Sigmoid colon (tissue), 7 donors: ENCODE data around the gene RIMBP3C. TPM values are rescaled to one million over a fixed set of nuclear protein-coding genes. Genes with fewer than 3 reads are reported as not detected.

Source experiments
- DNase-seq: peaks from one replicate; pipeline ENCODE4 v3.0.0-alpha.2; 2019
- H3K27ac ChIP-seq, 4 donors: fragments of 200-600 bp; sonication (generic); one replicate each; pipeline ENCODE4 v1.5.1; 2016 to 2019; ENCODE audit warnings: mild to moderate bottlenecking in 1 of 4
- H3K27me3 ChIP-seq, 3 donors: fragments of 200-600 bp; sonication (generic); one replicate each; pipeline ENCODE4 v1.5.1; 2019; ENCODE audit warnings: mild to moderate bottlenecking in 1 of 3
- H3K36me3 ChIP-seq, 4 donors: fragments of 200-600 bp; sonication (generic); one replicate each; pipeline ENCODE4 v1.5.1; 2016 to 2019
- H3K4me1 ChIP-seq, 4 donors: fragments of 200-600 bp; sonication (generic); one replicate each; pipeline ENCODE4 v1.5.1; 2017 to 2019
- H3K4me3 ChIP-seq, 4 donors: fragments of 200-600 bp; sonication (generic); one replicate each; pipeline ENCODE4 v1.5.1; 2017 to 2019; ENCODE audit warnings: mild to moderate bottlenecking in 2 of 4, moderate library complexity in 1 of 4
- H3K9me3 ChIP-seq, 4 donors: fragments of 200-600 bp in 3 of 4; sonication (generic) in 3 of 4; one replicate each; pipeline versions ENCODE4 v1.5.1 to v1.6.1; 2013 to 2019
- EP300 ChIP-seq, 4 donors: sonication (generic); formaldehyde crosslinking; IDR thresholded peaks; one replicate each; pipeline ENCODE4 v1.6.1; 2017; ENCODE audit warnings: antibody characterized with exemption in 4 of 4
- POLR2A ChIP-seq, 2 donors: fragments of 450-650 bp; IDR thresholded peaks; one replicate each; pipeline ENCODE4 v1.6.1; 2016; ENCODE audit warnings: antibody characterized with exemption in 2 of 2, mild to moderate bottlenecking in 2 of 2, moderate library complexity in 2 of 2
- POLR2AphosphoS5 ChIP-seq, 4 donors: sonication (generic); formaldehyde crosslinking; IDR thresholded peaks; one replicate each; pipeline ENCODE4 v1.6.1; 2017; ENCODE audit warnings: antibody characterized with exemption in 4 of 4
- WGBS, 2 donors: extraction: QIAGEN DNeasy Blood & Tissue Kit; methylation state at CpG; one replicate each; pipeline ENCODE4 v1.1.7; 2013; 5-methylcytosine and 5-hydroxymethylcytosine counted together
- intact Hi-C: fragments of 100-400 bp; cut with DNase I; formaldehyde crosslinking; loops from one replicate; pipeline ENCODE4 v1.15.1; 2023
- polyA plus RNA-seq, 3 donors: library from polyadenylated mRNA; stranded (reverse); fragments of 200-250 nt; gene quantifications; one replicate each; pipeline ENCODE4 v1.2.3, GENCODE V29; 2013
- total RNA-seq, 4 donors: library from RNA; depleted of rRNA; stranded (reverse); fragments of >200 nt; gene quantifications; one replicate each; pipeline ENCODE4 v1.1.0, GENCODE V29; 2016
- TF ChIP-seq, protein P1 (sequence below), 4 experiments: fragments of 450-650 bp in 3 of 4; fragments of 200-600 bp in 1 of 4; IDR thresholded peaks; one replicate each; pipeline ENCODE4 v1.5.1; 2016 to 2019; ENCODE audit warnings: antibody characterized with exemption in 4 of 4, mild to moderate bottlenecking in 3 of 4, moderate library complexity in 2 of 4
- donor health status: healthy with polysubstance abuse.
- donor health status: Bipolar disorder and iron deficiency.
- donor health status: healthy.

The RIMBP3C gene
- total and polyA plus RNA-seq, 7 donors: 0.10 to 0.14 TPM; not detected in 5

DNA sequence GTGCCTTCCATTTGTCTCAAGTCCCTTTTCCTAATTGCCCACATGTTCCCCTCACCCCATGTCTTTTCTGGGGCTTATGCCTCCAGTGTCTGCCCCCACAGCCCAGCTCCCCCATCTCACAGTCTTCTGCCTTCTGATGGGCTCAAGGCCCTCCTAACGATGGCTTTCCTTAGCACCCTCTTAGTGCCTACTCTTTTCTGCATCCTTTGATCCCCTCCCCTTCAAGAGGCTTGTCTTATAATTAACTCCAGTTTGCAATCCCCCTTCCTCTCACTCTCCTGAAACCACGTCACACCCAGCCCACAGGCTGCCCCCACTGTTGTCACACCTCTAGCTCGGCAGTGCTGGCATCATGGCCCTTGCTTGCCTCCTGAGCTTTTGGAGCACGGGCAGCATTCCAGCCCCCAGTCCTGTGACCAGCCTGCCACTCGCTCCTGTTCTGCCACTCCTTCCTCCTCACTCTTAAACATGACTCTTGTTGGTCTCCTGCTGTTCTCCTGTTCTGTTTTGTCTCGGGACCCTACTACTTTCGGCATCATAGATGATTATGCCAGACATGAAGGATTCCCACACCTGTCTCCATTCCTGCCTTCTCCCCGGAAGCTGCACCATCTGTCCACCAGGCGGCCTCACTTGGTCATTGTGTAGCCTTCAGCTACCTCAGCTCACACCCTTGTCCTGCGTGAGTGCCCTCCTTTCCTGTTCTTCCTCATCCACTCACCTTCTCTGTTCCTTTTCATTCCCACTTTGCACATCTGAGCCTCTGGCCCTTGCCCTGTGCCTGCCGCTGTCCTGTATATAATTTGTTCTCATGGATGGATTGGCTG lies 42.4 kb upstream of the RIMBP3C start:
- Histone ChIP-seq H3K36me3 (peaks cover 5 to 51% (median 18%) of the 10 kb centered on the region in 4 donors), H3K4me3 (no peak overlapping the region), H3K9me3 (no peaks in the 10 kb centered on the region), H3K27me3 (no peaks in the 10 kb centered on the region), H3K4me1 (peaks cover 0 to 49% (median 30%) of the 10 kb centered on the region in 4 donors), H3K27ac (no peak overlapping the region)
- 77 to 87% methylated on average over 11 of the region's 11 CpGs for WGBS, 2 donors
- intact Hi-C loops: no loop called here
- no peak for DNase-seq
- TF ChIP-seq EP300 (IDR thresholded peaks at IDR 0.05) (no peak), POLR2AphosphoS5 (IDR thresholded peaks at IDR 0.05) (no peak)
- TF ChIP-seq, protein P1, sequence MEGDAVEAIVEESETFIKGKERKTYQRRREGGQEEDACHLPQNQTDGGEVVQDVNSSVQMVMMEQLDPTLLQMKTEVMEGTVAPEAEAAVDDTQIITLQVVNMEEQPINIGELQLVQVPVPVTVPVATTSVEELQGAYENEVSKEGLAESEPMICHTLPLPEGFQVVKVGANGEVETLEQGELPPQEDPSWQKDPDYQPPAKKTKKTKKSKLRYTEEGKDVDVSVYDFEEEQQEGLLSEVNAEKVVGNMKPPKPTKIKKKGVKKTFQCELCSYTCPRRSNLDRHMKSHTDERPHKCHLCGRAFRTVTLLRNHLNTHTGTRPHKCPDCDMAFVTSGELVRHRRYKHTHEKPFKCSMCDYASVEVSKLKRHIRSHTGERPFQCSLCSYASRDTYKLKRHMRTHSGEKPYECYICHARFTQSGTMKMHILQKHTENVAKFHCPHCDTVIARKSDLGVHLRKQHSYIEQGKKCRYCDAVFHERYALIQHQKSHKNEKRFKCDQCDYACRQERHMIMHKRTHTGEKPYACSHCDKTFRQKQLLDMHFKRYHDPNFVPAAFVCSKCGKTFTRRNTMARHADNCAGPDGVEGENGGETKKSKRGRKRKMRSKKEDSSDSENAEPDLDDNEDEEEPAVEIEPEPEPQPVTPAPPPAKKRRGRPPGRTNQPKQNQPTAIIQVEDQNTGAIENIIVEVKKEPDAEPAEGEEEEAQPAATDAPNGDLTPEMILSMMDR (IDR thresholded peaks at IDR 0.05): peak in 1 of 4 experiments; percentile 6

- peaks cover 0 to 61% (median 41%) of the 10 kb centered on the region in 4 donors for H3K4me1 ChIP-seq
- no peak for DNase-seq
- TF ChIP-seq POLR2A (IDR thresholded peaks at IDR 0.05) (no peak), POLR2AphosphoS5 (IDR thresholded peaks at IDR 0.05) (no peak), EP300 (IDR thresholded peaks at IDR 0.05) (no peak)
- TF ChIP-seq, protein P1 (IDR thresholded peaks at IDR 0.05): no peak
- H3K27me3 ChIP-seq: no peaks in the 10 kb centered on the region
- H3K36me3 ChIP-seq: peaks cover 5 to 51% (median 18%) of the 10 kb centered on the region in 4 donors
- no peaks in the 10 kb centered on the region for H3K9me3 ChIP-seq
- no peak overlapping the region for H3K4me3 ChIP-seq
- intact Hi-C loops: no loop called here
- WGBS, 2 donors: 90 to 91% methylated on average over 3 of the region's 3 CpGs
- no peak overlapping the region for H3K27ac ChIP-seq
Observed at GRCh38 chr22:21592422-21592821, 41.2 kb upstream of the RIMBP3C start.

GRCh38 chr22:21591695-21592094 lies 40.4 kb upstream of the RIMBP3C start:
- TF ChIP-seq POLR2A (IDR thresholded peaks at IDR 0.05): no peak
- TF ChIP-seq, protein P1 (IDR thresholded peaks at IDR 0.05): no peak
- no peak for TF ChIP-seq POLR2AphosphoS5 (IDR thresholded peaks at IDR 0.05)
- no peak for TF ChIP-seq EP300 (IDR thresholded peaks at IDR 0.05)
- no peak overlapping the region for H3K27ac ChIP-seq

DNA sequence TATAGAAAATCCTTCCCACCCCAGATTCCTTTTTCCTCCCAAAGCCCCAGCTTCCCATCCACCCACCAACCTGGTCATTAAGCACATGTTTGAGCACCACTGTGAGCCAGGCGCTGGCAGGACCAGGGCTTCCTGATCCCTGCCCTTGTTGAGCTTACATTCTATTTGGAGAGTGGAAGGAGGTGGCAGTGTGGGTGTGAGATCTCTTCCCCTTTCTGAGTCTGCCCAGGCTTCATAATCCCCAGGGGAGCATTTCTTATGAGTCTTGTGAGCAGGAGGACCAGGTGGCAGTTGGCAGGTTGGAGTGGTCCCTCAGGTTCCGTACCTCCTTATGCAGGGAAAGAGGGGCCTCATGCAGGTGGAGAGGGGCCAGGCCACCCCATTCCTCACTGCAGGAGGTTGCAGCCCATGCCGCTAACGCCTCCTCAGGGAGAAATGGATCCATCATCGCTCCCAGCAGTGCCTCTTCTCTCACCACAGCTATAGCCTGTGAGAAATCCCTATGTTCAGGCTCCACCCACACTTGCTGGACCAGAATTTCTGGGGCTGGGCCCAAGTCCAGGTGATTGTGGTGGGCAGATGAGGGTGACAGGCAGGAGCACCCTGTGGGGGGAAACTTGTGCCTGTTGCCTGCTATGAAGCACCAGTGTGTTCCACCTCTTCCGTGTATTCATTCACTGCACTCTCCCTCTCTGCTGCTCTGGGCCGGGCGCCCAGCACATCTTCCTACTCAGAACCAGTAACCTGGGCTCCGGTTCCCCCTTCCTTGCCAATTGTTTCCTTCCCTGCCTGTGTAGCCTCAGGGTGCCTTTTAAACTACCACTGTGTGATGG lies 39.8 kb upstream of the RIMBP3C start:
- H3K27ac ChIP-seq: no peak overlapping the region
- no peak for DNase-seq
- intact Hi-C loops: no loop called here
- H3K27me3 ChIP-seq: no peaks in the 10 kb centered on the region
- H3K4me3 ChIP-seq: no peak overlapping the region
- no peaks in the 10 kb centered on the region for H3K9me3 ChIP-seq
- TF ChIP-seq, protein P1 (IDR thresholded peaks at IDR 0.05): no peak
- no peak for TF ChIP-seq POLR2A (IDR thresholded peaks at IDR 0.05)
- no peak for TF ChIP-seq POLR2AphosphoS5 (IDR thresholded peaks at IDR 0.05)
- TF ChIP-seq EP300 (IDR thresholded peaks at IDR 0.05): no peak
- H3K4me1 ChIP-seq: peaks cover 0 to 65% (median 44%) of the 10 kb centered on the region in 4 donors
- WGBS, 2 donors: 88 to 89% methylated on average over 9 of the region's 9 CpGs
- H3K36me3 ChIP-seq: peaks cover 5 to 37% (median 18%) of the 10 kb centered on the region in 4 donors

More at GRCh38 chr22:21591695-21592094, 40.4 kb upstream of the RIMBP3C start:
- Histone ChIP-seq H3K9me3 (no peaks in the 10 kb centered on the region), H3K4me3 (no peak overlapping the region), H3K4me1 (peaks cover 0 to 65% (median 44%) of the 10 kb centered on the region in 4 donors), H3K27me3 (no peaks in the 10 kb centered on the region), H3K36me3 (peaks cover 5 to 43% (median 18%) of the 10 kb centered on the region in 4 donors)
- DNase-seq: no peak
- intact Hi-C loops: no loop called here
- WGBS, 2 donors: 74 to 81% methylated on average over 9 of the region's 9 CpGs
